HS-27A (cell line): ENCODE measurements around the gene PDZRN4.
"Not testable (repeated sequence)": the region's sequence is repeated elsewhere in the genome, so short reads cannot be mapped to it uniquely, and the experiment has no call there.

Source experiments
- DNase-seq: peaks from one replicate; pipeline ENCODE4 v3.0.0-alpha.2; 2012; ENCODE audit warnings: low read depth, missing footprints

The PDZRN4 gene

DNA sequence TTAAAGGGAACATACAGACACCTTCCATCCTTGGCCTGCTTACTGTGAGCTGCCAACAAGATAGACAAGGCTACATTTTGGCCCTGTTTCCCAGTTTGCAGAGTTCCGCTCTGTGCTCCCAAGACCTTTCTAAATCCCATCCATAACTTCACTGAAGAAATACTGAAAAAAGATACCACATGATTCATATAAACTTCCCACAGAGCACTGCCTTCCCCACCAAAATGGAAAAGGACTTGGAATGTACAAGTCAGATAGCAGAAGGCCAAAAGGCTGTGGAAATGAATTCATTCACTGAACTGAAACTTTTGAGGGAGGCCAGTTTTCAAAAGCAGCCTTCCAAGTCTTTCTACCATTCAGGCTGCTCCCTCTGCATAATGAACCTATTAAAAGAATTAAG is 29.6 kb downstream of the PDZRN4 start:
- DNase-seq: no peak

- DNase-seq: no peak
Measured at GRCh38 chr12:41220931-41221330, 32.8 kb downstream of the PDZRN4 start.

GRCh38 chr12:41221491-41221890 is 33.4 kb downstream of the PDZRN4 start:
- DNase-seq: no peak

DNA sequence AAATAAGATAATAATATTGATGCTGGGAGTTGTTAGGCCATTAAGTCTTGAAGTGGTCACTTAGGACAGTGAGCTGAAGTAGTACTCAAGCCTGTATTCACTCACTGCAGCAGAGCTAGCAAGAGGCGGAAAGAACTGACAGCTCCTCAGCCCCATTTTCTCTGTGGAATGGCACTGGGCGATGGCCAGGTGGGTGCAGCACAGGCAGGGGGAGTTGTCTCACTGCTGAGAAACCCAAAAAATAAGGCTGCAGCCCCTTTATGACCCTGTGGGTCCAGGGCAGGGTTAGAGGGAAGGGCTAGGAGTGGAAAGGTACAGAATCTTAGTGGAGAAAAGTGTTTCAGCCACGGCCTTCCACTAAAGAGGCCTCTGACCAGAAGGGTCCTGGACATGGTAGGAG is 35.5 kb downstream of the PDZRN4 start:
- DNase-seq: no peak

- DNase-seq: no peak
Measured at GRCh38 chr12:41224066-41224465, 35.9 kb downstream of the PDZRN4 start.

DNA sequence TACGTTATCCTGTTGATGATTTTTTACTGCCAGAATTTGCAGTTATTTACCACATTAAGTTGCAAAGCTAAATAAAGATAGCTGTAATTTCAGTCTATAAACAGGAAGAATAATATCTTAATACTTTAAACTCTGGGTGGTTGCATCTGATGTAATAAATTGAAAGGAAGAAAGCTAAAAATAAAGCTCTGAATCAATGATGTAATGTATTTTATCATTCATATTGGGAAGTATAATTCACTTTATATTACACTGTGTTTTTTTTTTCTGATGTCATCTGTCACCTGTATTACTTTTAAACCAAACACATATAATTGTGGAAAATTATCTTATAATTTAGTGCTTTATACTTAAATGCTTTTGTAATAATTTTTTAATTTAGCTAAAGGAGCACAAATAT is 37.1 kb downstream of the PDZRN4 start:
- no peak for DNase-seq

DNA sequence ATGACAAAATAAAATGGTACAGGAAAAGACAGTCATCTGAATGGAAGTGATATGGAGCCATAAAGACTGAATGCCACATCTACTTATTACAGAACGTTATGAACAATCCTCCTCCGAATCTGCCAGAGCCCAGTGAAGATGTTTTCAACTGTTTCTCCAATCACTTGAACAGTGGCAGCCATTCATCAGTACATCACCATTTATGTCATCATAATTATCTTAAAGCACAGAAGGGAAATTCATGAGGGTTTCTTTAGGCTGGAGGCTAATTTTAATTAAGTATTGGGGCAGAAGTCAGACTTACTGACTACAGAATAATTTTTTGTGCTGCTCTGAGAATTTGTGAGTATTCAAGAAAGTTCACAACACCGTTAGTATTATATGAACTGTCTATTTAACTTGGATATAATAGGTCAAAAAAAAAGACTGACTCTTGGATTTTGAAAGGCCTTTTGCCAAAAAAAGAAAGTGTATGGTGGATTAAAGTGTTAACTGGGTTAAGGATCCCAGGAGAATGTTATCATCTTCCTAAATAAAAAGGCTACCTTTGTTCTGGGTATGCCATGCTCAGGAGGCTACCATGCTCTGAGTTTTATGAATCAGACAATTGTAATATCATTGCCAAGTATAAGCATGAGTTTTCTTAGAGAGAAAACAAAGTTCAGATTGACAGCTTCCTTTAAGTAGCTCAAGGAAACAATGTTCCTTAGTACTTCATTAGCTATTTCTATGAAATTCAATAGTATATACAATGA is 40.1 kb downstream of the PDZRN4 start:
- DNase-seq: no peak

- no peak for DNase-seq
Measured at GRCh38 chr12:41230756-41231155, 42.6 kb downstream of the PDZRN4 start.

GRCh38 chr12:41234692-41235091 is 46.6 kb downstream of the PDZRN4 start:
- no peak for DNase-seq

GRCh38 chr12:41242603-41243002 is 54.5 kb downstream of the PDZRN4 start:
- no peak for DNase-seq

GRCh38 chr12:41248391-41248790 is 60.3 kb downstream of the PDZRN4 start:
- DNase-seq: no peak

GRCh38 chr12:41250748-41251147 is 62.6 kb downstream of the PDZRN4 start:
- DNase-seq: no peak

- no peak for DNase-seq
Measured at GRCh38 chr12:41254004-41254914, 66.1 kb downstream of the PDZRN4 start.

DNA sequence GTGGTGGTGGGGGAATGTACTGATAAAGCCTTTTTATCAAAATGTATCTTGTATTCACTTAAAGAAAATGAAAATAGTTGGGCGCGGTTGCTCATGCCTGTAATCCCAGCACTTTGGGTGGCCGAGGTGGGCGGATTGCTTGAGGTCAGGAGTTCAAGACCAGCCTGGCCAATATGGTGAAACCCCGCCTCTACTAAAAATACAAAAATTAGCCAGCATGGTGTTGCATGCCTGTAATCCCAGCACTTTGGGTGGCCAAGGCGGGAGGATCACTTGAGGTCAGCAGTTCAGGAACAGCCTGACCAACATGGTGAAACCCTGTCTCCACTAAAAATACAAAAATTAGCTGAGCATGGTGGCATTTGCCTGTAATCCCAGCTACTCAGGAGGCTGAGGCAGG is 75.1 kb downstream of the PDZRN4 start:
- not testable (repeated sequence) for DNase-seq

GRCh38 chr12:41264281-41264680 is 76.2 kb downstream of the PDZRN4 start:
- no peak for DNase-seq

GRCh38 chr12:41269056-41269455 is 80.9 kb downstream of the PDZRN4 start:
- no peak for DNase-seq

GRCh38 chr12:41271489-41271888 is 83.4 kb downstream of the PDZRN4 start:
- DNase-seq: no peak

DNA sequence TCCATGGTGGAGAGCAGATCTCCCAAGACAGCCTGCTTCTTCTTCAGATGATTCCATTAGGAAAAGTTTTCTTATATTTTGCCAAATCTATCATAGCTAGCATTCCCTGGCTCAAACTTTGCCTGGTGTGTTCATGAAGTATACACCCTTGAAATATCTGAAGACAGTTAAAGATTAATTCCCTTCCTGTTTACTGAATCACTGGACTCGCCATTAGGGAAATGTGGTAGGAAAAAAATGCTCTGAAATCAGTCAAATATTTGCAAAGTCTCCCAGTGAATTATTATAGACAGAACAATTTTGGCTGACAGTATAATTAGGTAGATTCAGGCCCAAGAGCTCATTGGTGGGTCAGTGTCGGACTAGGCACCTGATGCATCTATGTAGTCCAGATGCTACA is 86.5 kb downstream of the PDZRN4 start:
- DNase-seq: no peak

- DNase-seq: no peak
Measured at GRCh38 chr12:41277100-41277945, 89.2 kb downstream of the PDZRN4 start.

DNA sequence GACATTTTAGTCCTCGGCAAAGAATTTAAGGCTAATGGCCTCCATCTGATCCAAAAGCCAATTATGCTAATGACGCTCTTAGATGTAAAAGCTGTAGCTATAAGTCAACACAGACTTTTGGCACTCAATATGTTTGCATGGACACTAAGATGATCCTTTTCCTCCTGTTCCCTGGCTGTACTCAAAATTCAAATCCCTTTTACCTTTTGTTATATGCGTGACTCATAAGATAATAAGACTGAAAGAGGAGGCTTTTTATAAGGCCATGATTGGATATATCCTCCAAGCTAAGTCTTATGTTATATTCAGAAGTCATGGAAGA is 89.8 kb downstream of the PDZRN4 start:
- DNase-seq: no peak

DNA sequence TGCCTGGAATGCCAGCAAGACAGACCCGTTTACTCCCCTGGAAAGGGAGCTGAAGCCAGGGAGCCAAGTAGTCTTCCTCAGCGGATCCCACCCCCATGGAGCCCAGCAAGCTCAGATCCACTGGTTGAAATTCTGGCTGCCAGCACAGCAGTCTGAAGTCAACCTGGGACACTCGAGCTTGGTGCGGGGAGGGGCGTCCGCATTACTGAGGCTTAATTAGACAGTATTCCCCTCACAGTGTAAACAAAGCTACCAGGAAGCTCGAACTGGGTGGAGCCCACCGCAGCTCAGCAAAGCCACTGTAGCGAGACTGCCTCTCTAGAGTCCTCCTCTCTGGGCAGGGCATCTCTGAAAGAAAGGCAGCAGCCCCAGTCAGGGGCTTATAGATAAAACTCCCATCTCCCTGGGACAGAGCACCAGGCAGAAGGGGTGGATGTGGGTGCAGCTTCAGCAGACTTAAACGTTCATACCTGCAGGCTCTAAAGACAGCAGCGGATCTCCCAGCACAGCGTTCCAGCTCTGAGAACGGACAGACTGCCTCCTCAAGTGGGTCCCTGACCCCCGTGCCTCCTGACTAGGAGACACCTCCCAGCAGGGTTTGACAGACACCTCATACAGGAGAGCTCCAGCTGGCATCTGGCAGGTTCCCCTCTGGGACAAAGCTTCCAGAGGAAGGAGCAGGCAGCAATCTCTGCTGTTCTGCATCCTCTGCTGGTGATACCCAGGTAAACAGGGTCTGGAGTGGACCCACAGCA is 92.4 kb downstream of the PDZRN4 start:
- DNase-seq: not testable (repeated sequence)

GRCh38 chr12:41285470-41285869 is 97.3 kb downstream of the PDZRN4 start:
- DNase-seq: not testable (repeated sequence)
